HG03565 (cell line): Measurements from ENCODE around the gene DYRK2.
A peak's percentile ranks its signal among the peaks of the same experiment; 100 is the strongest.

Source experiments
- ATAC-seq: cut with Tn5 transposase; IDR thresholded peaks from one replicate; pipeline ENCODE4 v1.9.1; 2021; ENCODE audit warnings: mild to moderate bottlenecking, moderate library complexity; ENCODE audit not compliant: unreplicated experiment

The DYRK2 gene

DNA sequence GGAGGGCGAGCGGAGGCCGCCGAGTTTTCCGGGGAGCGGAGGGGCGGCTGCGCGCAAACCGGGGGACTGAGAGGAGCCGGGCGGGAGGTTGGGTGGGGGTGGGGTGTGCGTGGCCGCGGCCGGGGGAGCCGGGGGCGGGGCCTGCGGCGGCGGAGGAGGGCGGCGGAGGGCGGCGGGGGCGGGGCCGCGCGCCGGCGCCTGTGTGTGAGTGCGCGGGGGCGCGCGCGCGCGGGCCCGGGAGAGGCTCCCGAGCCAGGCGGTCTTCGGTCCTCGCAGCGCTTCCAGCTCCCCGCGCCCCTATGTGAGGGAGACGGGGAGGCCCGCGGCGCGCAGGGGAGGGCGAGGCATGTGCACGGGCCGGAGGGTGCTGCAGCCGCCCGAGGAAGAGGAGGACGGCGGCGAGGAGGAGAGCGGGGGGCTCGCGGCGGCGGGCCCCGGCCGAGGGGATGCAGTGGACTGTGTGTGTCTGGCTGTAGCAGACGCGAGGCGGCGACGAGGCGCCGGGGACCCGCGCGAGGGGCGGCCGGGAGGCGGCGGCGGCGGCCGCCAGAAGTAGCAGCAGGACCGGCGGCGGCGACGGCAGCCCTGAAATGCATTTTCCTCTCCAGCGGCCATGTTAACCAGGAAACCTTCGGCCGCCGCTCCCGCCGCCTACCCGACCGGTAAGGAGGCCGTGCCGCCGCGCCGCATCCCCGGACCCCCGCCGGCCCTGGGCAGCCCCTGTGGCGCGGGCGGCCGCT, at the start of gene DYRK2:
DYRK2 (plus strand) TSS at position 225 of the 740 bp plus-strand sequence; CDS start at position 614, 389 bp downstream.
- ATAC-seq, result peak; percentile 34

DNA sequence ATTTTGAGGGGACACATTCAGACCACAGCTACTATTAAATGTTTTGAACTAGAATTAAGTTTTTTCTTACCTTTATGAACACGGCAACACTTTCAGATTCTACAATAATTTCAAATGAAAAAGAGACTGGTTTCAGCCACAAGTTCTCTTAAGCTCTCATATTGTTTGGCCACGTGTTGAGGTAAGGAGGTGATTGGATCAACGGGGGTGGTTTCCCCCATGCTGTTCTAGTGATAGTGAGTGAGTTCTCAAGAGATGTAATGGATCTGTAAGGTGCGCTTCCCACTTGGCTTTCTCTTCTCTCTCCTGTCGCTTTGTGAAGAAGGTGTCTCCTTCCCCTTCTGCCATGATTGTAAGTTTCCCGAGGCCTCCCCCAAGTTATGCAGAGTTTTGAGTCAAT, 48.9 kb upstream of the DYRK2 start:
- no peak for ATAC-seq

- ATAC-seq, result no peak
These were observed 47.4 kb upstream of the DYRK2 start for GRCh38 chr12:67601126-67601525.

DNA sequence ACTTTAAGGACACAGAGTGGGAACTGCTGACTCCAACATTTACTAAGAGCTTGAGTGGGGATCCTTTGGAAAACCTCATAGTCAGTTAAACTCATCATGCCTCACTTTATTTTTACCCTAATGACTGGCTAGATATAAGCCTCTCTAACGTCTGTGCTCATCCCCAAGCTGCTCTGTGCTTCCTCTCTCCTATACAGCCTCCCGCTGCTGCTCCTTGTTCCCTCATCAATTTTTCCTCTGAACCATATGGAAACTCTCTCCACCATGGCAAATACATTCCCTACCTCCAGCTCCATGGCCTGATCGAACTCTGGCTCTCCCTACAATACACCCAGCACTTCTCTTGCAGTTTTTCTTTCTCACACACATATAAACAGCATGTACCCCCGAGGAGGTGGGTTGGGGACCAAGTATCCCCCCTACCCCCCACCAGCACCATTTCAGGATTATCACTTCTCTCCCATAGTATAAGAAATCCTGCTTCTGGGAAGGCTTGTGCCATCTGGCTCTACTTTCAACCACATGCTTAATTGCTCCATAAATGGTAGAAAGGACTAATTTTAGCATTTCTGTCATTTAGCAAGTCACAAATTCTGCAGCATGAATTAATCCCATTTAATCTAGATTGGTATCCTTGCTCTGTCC, 39.2 kb upstream of the DYRK2 start:
- no peak for ATAC-seq

DNA sequence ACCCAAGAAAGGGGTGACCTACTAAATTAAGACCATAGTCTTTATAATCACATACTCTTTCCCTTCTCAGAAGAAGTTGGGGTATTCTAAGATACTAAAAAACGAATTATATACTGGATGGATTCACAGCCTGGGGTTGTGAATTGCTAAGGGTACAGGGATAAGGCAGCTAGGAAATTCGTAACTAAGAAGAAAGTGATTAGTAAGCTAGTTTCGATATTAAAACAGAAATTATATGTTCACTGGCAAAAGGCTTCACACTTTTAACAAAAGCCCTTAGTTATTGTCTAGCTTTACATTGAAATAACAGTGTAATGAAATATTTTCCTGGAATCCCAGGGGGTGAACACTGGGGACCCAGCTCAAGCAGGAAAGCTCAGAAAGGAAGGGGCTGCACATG, 35.5 kb upstream of the DYRK2 start:
- ATAC-seq, result no peak

GRCh38 chr12:67617629-67618028, 30.9 kb upstream of the DYRK2 start:
- ATAC-seq, result no peak

- ATAC-seq, result no peak
These were observed 30.2 kb upstream of the DYRK2 start for GRCh38 chr12:67618303-67618702.

GRCh38 chr12:67621112-67621511, 27.4 kb upstream of the DYRK2 start:
- no peak for ATAC-seq

DNA sequence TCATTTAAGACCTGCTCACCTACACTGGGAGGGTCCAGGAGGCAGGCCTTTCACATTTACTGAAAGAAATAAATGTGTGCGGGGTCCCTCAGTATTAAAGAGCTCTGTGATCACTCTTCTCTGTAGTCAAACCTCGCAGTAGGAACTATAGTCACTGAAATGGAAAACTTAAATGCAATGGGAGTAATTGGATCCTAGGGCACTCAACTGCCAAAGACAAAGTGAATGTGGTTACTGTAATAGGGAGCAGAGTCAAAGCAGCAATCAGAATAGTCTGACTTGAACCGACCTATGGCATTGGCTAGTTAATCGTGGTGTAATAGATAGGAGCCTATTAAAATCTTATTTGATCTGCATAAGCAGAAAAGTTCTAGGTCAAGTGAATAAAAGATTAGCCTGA, 26.6 kb upstream of the DYRK2 start:
- ATAC-seq, result no peak

GRCh38 chr12:67623259-67623658, 25.3 kb upstream of the DYRK2 start:
- no peak for ATAC-seq

DNA sequence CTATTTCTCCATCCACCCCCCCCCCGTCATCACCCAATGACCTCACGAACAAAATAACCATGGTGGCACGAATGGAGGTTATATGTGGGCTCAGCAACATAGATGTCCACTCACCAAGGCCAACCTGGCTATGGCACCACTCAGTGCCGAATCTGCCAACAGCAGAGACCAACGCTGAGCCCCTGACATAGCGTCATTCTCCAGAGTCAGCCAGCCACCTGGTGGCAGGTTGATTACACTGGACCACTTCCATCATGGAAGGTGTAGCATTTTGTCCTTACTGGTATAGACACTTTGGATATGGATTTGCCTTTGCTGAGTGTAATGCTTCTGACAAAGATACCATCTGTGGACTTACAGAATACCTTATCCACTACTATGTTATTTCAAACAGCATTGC, 24.2 kb upstream of the DYRK2 start:
- ATAC-seq, result no peak

GRCh38 chr12:67625004-67625403, 23.5 kb upstream of the DYRK2 start:
- ATAC-seq, result no peak

DNA sequence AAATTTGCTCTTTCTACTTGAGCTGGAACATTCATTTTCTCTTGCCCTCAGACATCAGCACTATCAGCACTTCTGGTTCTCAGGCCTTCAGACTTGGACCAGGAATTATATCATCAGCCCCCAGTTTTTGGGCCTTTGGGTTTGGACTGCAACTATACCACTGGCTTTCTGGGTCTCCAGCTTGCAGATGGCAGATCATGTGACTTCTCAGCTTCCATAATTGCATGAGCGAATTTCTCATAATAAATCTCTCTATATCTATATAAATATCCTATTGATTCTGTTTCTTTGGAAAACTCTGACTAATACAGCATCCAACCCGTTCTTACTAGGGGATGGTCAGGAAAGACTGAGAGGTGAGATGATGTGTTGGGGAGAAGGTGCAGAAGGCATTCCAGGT, 22.4 kb upstream of the DYRK2 start:
- ATAC-seq, result no peak

DNA sequence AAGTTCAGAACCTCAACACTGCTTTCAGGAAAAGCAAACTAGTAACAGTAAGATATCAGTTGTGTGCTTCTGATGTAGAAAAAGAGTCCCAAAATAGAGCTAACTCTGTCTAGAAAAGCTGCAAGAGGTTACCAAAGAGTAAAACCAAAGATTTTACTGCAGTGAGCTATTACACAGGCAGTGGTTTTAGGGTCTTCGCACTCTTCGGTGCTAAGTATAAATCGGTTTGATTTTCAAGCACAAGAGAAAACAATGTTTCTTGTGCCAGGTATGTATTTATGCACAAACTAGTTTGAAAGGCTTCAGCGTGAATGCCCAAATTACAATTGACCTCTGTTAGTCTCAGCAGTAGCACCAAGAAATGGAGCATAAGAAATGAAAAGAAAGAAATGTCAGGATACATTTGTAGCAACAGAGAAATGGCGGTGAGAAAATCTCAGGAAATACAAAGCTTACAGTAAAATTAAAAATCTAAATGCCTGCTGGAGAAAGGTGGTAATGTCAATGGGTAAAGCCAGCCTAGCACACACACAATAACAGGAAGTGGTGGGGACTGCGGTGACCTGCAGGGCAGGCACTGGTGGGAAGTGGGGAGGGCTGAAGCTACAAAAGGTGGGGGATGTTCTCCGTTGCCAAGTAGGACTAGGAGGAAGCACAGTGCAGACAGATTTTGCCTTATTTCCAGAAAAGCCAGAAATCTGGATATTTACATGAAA, 18.0 kb upstream of the DYRK2 start:
- ATAC-seq, result peak; percentile 91

DNA sequence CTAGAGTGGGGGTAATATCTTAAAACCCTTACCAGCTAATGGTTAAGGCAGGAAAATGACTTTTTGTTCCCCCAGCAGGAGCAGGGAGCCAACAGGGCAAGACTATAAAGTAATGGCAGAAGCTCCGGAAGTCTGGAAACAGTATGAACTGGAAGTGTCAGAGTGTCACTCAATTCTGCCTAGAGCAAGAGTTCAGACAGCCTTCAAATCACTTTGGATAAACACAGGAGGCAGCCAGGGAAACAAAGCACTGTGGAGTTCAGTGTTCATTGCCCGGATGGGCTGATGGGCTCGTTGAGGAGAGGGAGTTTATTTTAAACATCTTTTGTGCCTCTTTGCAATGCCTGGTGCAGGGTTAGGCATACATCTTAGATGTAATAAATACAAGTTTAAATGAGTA, 16.5 kb upstream of the DYRK2 start:
- no peak for ATAC-seq

DNA sequence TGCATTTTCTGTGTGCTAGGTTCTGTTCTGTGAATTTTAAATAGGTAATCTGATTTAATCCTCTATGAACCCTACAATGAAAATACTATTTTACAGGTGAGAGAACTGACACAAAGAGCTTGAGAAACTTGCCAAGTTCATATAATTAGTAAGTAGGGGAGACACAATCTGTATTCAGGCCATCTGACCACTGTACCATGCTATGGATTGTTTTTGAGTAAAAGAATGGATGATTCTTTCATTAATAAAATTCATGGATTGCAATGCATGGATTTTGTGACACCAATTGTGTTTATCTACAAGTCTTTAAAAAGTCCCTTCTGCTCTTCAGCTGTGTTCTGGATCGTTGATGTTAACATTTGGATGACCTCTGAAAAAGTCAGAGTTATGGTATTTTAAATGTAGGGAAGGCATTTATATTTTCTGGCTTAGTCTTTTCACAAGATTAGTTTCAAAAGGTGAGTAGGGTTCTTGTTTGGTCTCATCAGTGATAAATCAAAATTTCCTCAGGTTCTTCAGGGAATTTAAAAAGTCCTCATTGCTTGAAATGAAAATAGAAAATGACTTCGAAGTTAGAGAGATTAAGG, 15.4 kb upstream of the DYRK2 start:
- ATAC-seq, result no peak

- no peak for ATAC-seq
These were observed 14.8 kb upstream of the DYRK2 start for GRCh38 chr12:67633708-67634107.

- no peak for ATAC-seq
These were observed 14.2 kb upstream of the DYRK2 start for GRCh38 chr12:67634303-67634761.

DNA sequence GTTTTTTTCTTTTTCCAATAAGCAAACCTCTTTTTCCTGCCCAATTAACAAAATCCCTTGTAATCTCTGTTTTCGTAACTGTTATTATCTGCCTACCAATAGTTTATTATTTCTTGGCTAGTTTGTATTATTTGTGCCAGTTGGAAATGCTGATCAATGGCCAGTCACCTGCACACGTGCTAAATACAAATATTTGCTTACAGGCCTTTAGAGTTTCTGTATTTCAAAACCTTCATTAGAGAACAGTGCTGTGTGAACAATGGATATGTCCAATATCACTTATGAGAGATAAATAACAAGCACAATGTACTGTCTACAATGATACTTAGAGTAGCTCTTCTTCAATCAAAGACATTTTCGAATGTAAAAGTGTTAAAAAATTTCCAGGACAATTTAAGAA, 10.8 kb upstream of the DYRK2 start:
- no peak for ATAC-seq

GRCh38 chr12:67638694-67639093, 9.9 kb upstream of the DYRK2 start:
- ATAC-seq, result no peak

- ATAC-seq, result no peak
These were observed 7.7 kb upstream of the DYRK2 start for GRCh38 chr12:67640863-67641262.

DNA sequence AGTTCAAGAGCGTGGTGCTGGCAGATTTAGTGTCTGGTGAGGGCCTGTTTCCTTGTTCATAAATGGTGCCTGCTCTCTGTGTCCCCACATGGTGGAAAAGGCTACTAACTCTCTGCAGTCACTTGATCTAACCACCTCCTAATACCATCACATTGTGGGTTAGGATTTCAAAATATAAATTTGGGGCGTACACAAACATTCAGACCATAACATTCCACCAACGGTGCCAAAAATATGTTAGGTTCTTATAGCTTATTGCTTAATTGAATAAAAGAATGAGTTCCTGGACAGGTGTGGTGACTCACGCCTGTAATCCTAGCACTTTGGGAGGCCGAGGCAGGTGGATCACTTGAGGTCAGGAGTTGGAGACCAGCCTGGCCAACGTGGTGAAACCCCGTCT, 3.4 kb upstream of the DYRK2 start:
- no peak for ATAC-seq
